AG08396 (cell line): ENCODE measurements around the gene GIMAP8.

Experiments used
- DNase-seq: peaks from one replicate; pipeline ENCODE4 v3.0.0; 2012; ENCODE audit warnings: low spot score, mixed read lengths

The GIMAP8 gene

DNA sequence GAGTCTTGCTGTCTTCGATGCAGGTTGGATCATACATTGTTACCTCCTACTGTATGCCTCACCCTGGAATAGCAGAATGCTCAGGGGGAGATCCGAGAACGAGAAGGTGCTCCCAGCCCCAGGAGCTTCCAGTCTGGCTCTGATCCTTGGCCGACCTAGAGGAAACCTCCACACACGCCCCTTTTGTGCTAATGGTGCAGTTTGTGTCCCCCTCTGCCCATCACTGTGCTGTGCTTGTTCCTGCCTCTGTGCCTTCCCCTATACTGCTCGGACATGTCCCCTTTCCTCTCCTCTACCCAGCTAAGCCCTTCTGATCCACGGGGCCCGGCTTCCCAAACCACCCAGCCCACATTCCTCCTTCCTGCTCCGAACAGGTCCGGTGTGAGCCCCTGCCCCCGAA is 38.8 kb upstream of the GIMAP8 start:
- no peak for DNase-seq

DNA sequence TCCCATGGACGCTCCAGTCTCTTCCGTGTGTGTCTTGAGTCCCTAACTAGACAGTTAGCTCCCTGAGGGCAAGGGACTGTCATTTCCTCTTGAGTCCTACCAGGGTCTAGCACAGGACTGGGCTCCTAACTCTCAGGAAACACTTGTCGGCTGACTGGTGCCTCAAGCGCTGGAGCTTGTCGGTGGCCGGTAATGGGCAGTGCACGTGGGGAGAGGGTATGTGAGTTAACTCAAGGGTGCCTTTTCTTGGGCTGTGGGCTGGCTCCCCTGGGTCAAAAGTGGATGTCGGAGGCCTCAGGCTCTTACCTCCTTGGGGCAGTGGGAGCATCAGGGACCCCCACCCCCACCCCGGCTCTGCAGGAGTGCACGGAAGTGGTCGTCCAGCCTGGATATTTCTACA is 38.4 kb upstream of the GIMAP8 start:
- DNase-seq: no peak

DNA sequence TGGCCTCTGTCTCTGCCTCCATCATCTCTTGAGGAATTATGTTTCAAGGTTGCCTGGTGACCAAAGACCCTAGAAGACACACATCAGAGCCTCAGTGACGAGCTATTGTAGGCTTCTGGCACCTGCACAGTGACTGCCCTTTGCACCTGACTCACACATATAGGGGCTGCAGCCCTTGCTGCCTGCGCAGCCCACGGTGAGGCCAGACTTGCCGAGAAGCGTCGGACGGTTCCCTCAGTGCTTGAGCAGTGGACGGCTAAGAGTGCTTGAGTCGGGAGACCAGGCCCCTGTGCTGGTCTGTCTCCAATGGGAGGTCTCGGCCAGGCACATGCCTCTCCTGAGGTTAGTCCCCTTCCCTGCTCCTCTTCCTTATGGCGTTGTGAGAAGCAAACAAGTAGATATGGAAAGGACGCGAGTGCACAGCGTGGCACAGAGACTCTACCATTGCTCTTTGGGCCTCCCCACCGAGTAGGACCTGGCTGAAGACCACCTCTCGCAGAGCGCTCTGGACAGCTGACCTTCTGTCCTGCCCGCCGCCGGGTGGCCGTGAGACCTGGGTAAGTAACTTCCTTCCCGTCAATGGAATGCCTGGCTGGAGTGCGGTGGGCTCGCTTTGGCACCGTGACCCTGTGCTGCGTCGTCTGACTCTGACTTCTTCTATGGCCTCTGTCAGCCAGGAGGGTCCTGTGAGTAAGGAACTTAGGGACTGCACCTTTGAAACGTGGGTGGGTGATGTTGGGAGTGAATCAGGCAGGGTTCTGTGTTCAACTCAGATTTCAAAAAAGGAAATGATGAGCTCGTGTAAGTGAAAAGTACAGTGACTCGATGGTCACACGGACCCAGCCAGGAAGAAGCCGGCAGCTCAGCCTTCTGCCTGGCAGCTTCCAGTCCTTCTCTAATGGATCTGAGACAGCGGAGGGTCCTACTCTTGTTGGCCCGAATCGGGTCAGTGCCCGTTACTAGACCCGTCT is 37.6 kb upstream of the GIMAP8 start:
- no peak for DNase-seq

DNA sequence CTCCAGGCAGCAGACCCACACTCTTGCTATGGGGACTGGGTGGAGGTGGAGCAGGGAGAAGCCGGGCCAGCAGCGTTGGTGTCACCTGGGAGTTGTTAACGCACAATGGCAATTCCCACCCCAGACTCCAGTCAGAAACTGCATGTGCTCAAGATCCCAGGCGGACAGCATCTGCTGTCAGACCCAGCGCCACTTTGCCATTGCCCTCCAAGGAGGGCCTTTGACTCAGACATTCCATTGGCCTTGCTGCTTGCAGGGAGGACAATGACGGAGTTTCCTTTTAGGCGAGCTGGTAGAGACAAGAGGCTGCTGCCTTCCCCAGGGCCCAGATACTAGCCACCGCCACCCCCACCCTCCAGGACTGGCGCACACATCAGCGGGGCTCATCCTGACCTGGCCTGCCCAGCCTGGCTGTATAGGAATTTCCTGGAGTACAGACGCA is 36.8 kb upstream of the GIMAP8 start:
- no peak for DNase-seq

DNA sequence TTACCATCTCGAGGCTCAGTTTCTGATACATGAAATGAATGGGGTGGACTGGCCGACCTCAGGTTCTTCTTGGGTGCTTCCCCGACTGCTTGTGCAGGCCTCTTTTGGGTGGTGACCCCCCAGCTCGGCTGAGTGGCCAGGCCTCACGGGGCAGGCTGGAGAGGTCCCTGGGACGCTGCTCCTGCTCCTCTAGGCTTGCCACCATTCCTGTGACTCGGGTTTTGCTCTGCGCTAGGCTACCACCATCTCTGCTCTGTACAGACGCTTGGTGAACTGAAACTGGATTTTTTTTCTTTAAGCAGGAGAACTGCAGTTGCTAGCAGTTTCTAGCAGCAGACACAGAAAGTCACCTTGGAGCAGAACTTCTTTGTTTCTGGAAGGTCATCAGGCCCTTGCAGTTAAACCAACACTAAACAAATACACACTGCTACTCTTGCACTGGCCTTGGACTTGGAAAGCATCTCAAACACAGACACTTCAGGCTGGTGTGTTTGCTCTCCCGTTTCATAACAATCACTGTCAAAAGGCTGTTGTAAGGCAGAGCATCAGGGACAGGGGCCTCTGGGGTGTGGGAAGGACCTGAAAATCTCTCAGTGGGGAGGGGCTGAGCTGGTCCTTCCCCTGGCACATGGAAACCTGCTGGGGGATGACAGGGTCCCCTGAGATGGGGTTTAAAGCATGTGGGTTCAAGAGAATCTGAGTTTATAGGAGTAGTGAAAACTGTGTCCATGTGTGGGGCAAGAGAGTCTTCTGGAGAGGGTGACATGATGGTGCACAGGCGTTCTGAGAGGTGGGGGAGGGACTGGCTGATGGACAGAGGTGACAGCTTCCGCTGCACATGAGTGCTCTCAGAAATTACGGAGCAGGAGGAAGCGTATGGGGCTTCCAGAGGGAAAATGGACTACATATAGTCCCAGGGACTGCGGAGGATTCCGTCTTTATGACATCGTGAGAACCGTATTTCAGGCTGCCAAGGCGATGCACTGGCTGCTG is 35.0 kb upstream of the GIMAP8 start:
- no peak for DNase-seq

DNA sequence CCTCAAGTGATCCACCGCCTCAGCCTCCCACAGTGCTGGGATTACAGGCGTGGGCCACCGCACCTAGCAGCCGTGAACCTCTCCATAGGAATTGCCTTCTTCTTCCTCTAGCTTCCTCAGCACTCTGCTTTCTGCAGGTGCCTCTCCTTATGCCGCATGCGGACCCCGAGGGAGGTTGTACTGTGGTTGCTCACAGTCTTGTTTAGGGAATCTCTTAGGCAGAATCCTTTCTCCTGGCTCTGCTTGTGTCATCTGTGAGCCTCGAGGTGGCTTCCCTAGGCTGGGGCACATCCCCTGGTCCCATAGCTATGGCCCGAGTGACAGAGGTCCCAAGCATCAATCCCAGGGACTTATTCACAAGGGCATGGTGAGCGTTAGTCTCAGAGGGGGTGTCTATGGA is 33.2 kb upstream of the GIMAP8 start:
- no peak for DNase-seq

DNA sequence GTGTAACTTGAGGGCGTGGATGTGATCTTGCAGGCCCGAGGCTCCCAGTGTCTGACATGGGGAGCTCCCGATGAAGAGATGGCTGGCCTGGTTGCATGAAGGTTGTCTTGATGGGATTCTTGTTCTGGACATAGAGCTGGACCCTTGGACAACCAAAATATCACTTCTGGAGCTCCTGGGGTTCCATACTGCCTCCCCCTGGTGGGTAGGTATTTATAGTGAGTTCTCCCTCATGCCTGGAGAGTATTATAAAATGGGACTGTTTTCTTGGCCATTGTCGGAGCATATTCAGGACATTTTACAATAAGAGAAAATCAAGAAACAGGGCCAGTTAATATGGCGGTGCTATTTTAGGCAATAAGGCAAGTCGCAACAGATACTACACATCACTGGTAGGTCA is 32.6 kb upstream of the GIMAP8 start:
- no peak for DNase-seq

DNA sequence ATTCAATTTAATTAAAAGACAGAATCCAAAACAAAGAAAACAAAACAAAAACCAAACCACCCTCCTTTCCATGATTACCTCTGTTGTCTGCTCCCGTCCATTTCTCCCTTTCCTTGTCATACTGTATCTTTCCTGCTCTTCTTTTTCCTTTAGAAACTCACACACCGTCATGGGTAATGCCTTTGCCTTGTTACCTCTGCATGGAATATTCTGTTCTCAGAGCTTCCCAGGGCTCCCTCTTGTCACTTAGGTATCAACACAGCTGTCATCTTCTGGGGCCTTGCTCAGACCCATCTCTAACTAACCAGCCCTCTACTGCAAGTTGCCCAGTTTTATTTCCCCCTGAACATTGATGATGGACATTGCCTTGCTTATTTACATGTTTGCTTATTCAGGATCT is 30.2 kb upstream of the GIMAP8 start:
- no peak for DNase-seq

DNA sequence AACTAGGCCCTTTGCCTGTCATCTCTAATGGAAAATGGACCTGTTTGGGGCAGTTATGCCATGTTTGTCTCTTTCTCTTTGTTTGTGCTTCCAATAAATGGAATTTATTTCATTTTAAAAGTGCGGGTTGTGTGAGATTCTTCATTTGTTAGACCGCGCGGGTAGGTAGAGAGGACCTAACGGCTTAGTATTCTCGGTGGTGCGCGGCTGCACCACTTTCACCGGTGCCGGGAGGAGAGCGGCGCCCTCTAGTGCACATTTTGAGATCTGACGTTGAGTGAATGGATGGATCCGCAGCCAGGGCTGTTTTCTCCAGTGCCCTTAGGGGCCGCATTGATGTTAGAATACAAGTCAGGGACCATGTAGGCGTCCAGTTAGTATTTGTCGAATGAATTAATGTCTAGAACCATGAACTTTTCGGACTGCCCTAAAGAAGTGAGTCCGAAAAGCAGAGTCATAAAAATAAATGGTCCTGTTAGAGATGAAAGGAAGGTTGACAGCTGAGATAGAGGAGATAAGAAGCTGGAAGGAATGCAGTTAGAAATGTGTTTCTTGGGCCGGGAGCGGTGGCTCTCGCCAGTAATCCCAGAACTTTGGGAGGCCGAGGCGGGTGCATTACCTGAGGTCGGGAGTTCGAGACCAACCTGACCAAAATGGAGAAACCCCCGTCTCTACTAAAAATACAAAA is 29.3 kb upstream of the GIMAP8 start:
- peak; percentile 88 for DNase-seq

DNA sequence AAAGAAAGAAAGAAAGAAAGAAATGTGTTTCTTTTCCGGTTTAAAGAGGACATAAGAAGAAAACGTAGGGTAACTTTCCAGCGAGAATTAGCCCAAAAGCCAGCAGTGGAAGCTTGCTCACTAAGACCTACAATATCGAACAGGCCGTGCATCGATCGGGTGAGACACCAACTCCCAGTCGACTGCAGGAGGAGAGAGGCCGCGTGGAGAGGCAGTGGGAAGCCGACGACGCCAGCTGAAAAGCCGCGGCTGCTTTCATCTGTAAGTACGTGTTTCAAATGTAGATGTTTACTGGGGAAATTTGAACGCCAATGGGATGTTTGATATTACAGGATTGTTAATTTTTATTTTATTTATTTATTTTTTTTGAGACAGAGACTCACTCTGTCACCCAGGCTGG is 28.6 kb upstream of the GIMAP8 start:
- no peak for DNase-seq

DNA sequence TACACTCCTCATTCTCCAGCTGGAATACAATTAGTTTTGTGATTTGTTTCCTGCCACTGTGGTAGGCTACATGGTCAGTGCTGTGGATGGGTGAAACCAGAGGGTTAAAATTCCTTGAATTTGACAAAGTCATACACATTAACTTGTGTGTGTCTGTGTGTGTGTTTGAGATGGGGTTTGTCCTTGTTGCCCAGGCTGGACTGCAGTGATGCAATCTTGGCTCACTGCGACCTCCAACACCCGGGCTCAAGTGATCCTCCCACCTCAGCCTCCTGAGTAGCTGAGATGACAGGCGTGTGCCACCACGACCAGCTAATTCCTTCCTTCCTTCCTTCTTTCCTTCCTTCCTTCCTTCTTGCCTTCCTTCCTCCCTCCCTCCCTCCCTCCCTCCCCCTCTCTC is 24.8 kb upstream of the GIMAP8 start:
- no peak for DNase-seq

DNA sequence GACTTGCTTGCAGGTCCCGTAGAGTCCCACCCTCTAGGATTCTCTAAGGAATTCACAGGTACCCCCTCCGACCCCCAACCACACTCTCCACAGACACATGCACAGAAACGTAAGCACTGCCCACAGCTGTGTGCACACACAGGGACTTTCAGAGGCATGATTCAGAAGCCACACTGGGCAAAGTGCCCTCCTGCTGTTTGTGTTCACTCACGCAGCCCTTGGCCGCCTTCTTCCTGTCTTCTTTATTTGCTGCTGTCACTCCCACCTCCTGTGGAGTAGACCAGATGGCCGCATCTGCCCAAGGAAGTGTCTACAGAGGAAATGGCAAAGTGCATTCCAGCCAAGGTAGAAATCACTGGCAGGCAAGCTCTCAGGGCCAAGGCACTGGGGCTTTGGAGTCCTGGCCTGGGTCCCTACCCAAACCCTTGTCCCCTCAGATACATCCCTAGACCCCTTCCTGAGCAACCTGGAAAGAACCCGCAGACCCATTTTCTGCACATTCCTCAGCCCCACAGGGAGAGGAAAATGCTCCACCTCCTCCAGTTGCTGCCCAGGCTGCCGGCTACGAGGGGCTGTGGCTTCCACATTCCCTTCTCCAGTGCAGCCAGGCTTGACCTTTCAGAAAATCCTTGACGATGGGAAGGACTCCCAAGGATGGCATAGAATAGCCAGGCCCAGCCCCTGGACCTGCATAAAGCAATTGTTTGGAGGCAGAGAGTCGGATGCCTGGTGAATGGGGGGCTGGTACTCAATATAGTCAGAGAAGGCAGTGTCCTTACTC is 21.6 kb upstream of the GIMAP8 start:
- peak; percentile 82 for DNase-seq

DNA sequence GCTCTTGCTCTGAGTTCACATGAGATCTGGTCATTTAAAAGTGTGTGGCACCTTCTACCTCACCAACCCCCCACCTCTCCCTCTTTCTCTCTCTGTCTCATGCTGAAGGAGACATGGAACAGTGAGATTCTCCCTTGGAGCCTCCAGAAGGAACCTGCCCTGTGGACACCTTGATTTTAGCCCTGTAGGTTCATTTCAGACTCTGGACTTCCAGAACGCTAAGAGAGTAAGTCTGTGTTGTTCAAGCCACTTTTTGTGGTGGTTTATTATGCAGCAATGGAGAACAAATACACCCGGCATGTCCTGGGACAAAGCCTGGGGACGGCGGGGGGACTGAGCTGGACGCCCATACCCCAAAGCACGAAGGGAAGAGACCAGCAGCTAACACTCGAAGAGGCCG is 20.7 kb upstream of the GIMAP8 start:
- DNase-seq: no peak

DNA sequence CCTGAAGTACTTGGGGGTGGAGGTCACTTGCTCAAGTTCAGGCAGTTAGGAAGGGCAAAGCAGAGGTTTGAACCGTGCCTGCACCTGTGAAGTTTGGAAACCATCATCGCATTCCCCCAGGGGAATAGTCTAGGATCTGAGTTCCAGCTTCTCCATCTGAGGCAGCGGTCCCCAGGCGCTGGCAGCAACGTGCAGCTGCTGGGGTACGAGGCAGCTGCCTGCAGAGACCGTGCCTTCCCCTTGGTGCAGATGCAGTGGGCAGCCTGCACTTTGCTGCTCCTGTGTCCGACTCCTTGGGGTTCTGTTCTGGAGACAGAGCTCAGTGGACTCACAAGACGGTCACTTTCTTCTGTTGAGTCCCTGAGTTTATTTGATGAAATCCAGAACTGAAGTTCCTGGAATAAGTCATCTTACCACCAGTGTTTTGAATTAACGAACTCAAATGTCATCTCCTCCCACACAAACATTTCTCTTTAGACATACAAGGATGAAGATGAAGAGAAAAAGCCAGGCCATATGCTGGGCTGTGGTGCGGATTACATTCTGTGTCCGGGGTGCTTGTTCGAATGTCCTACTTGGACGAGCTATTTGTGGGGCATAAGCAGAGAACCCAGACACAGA is 19.9 kb upstream of the GIMAP8 start:
- DNase-seq: no peak

DNA sequence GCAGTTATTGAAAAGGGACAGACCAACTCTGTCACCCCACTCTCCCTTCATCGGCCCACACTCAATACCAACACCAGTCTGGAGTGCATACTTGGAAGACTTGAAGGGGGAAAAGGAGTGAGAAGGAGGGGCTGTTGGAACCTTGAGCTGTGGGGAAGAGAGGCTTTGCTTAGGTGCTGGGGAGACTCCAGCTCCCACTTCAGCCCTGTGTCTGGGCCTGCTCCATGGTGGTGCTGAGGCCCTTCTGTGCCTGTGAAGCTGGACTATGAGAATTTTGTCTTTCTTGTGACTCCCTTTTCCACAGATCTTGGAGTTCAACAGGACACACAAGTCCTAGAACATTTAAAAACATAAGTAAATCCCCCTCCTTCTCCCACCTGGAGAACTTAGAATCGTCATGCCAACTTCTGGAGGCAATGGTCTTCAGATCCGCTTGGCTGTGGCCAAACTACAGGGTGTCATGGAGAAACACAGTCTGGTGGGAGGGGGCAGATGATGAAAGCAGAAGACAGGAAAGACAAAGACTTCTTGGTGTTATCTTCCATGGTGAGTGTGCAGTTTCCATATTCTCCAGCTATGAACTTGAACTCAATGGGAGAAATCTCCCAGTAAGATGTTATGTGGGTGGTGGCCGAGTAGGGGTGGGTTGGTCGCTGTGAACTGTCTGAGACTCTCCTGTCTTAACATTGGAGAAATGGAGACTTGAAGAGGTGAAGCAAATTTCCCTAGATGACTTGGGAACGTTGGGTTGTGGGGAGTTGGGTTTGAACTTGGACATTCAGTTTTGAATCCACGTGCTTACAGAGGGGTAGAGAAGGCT is 18.4 kb upstream of the GIMAP8 start:
- no peak for DNase-seq

DNA sequence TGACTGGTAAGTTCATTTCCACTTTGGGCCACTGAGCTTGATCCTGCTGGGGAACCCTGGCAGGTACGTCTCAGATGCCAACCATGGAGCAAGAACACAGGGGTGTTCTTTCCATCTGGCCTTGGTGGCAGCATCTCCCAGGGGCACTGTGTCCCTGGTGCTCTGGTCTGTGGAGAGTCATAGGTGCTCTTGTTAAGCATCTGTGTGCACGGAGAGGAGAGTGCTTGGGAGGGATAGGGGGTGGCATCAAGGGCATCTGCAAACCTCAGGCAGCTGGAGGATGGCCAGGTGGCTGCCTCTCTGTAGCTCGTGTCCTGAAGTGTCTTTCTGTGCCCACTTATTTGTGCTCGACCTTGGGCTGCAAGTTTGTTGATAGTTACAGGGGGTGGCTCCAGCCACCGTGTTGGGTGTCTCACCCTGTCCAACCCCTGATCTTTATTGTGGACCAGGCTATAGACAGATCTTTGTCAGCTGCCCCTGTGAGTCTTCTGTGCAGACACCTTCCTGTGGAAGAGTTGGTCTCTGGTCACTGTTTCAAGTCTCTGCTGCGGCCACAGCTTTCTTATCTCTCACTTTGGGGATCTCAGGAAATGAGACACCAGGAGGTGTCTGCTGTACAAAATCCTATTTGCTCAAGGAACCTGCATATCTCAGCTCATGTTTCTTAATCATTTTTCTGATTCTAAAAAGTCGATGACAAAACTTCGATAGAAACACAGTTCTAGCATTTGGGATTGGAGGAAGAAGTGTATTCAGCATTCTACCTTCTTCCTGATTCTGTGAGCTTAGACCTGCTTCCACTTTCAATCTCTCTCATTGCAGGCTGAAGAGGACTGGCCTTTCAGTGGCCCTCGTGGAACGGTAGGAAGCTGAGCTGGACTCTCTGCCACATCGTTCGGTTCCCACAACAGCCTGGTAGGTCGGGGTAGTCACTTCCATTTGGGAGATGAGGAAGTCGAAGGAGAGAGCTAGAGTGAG is 17.2 kb upstream of the GIMAP8 start:
- no peak for DNase-seq

DNA sequence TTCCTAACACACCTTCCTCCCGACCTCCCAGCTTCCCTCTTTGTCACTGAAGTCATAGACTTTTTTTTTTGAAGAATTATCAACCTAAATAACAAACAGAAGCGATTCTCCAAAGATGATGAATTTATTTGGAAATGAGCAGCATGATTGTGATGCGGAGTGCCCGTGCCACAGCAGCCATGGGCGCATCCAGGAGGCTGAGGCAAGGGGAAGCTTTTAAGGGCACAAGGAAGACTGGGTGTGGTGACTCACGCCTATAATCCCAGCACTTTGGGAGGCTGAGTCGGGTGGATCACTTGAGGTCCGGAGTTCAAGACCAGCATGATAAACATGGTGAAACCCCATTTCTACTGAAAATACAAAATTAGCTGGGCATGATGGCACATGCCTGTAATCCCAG is 16.2 kb upstream of the GIMAP8 start:
- no peak for DNase-seq

DNA sequence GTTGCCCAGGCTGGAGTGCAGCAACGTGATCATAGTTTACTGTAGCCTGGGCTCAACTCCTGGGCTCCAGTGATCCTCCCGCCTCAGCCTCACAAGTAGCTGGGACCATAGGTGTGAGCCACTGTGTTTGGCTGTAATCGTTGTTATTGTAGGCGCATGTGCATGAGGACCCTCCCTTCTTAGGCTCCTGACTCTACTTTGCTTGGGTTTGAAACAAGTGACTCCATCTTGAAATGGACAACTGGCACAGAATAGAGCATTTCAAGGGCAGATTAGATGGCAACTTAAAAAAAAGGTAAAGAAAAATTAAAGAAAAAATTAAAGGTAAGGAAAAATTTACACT is 15.4 kb upstream of the GIMAP8 start:
- DNase-seq: no peak
